SU-DHL-6 (cell line): Measurements from ENCODE around the gene DCAF5.

Experiments used
- H2AFZ ChIP-seq: fragments of 200-600 bp; sonication (generic); 2 replicates; pipeline ENCODE4 v1.6.1; 2014; ENCODE audit warnings: low read depth, mild to moderate bottlenecking, moderate library complexity, mixed read lengths, antibody characterized with exemption, low read length; ENCODE audit not compliant: severe bottlenecking
- H3F3A ChIP-seq: fragments of 200-600 bp; shearing (Covaris generic); 2 replicates; pipeline ENCODE4 v1.6.0; 2016; ENCODE audit warnings: antibody characterized with exemption, mild to moderate bottlenecking; ENCODE audit not compliant: insufficient read depth
- H3K27ac ChIP-seq: fragments of 200-600 bp; sonication (generic); 2 replicates; pipeline ENCODE4 v1.5.1; 2016; ENCODE audit warnings: low read depth, mild to moderate bottlenecking, low read length, moderate library complexity, mixed read lengths
- H3K27me3 ChIP-seq: fragments of 200-600 bp; sonication (generic), shearing (Covaris generic); 2 replicates; pipeline ENCODE4 v1.6.0; 2014; ENCODE audit warnings: mild to moderate bottlenecking, low read length
- H3K36me3 ChIP-seq: fragments of 200-600 bp; sonication (generic); 2 replicates; pipeline ENCODE4 v1.6.1; 2014; ENCODE audit warnings: mild to moderate bottlenecking, low read length, mixed read lengths
- H3K4me2 ChIP-seq: fragments of 300-600, 200-600 bp; shearing (Covaris generic), sonication (generic); 2 replicates; pipeline ENCODE4 v1.6.0; 2014; ENCODE audit warnings: low read length, low read depth, mild to moderate bottlenecking; ENCODE audit not compliant: poor library complexity, severe bottlenecking
- H3K4me3 ChIP-seq: fragments of 200-600 bp; sonication (generic); 2 replicates; pipeline ENCODE4 v1.5.1; 2014; ENCODE audit warnings: antibody characterized with exemption, low read length, mild to moderate bottlenecking, mixed read lengths; ENCODE audit not compliant: insufficient read depth, poor library complexity, severe bottlenecking
- H3K79me2 ChIP-seq: fragments of 200-600 bp; sonication (generic); 2 replicates; pipeline ENCODE4 v1.6.1; 2014; ENCODE audit warnings: mild to moderate bottlenecking, low read length, moderate library complexity; ENCODE audit not compliant: insufficient read depth
- H3K9ac ChIP-seq: fragments of 200-600 bp; sonication (generic); 2 replicates; pipeline ENCODE4 v1.7.0; 2014; ENCODE audit warnings: mild to moderate bottlenecking, low read length
- H3K9me2 ChIP-seq: fragments of 200-600 bp; sonication (generic); replicated peaks from 2 replicates; pipeline ENCODE4 v1.6.1; 2014; ENCODE audit warnings: low read length; ENCODE audit not compliant: insufficient read depth
- H3K9me3 ChIP-seq: fragments of 200-600 bp; sonication (generic); 2 replicates; pipeline ENCODE4 v1.6.1; 2014; ENCODE audit warnings: low read length, mixed read lengths; ENCODE audit not compliant: insufficient read depth
- H4K20me1 ChIP-seq: fragments of 200-600 bp; sonication (generic); 2 replicates; pipeline ENCODE4 v1.6.1; 2014; ENCODE audit warnings: low read depth, mild to moderate bottlenecking, antibody characterized with exemption, low read length, moderate library complexity, mixed read lengths
- EZH2phosphoT487 ChIP-seq: fragments of 200-600 bp; sonication (generic), shearing (Covaris generic); conservative IDR thresholded peaks from 2 replicates; pipeline ENCODE4 v1.6.1; 2018; ENCODE audit warnings: mild to moderate bottlenecking, antibody characterized with exemption, low read length, moderate library complexity, mixed read lengths
- TF ChIP-seq, protein P1 (sequence below): fragments of 200-600 bp; sonication (generic); IDR thresholded peaks from one replicate; pipeline ENCODE4 v1.5.1; 2017; ENCODE audit warnings: antibody characterized with exemption, mild to moderate bottlenecking, low read length, moderate library complexity; ENCODE audit not compliant: insufficient read depth, poor library complexity, severe bottlenecking

The DCAF5 gene

DNA sequence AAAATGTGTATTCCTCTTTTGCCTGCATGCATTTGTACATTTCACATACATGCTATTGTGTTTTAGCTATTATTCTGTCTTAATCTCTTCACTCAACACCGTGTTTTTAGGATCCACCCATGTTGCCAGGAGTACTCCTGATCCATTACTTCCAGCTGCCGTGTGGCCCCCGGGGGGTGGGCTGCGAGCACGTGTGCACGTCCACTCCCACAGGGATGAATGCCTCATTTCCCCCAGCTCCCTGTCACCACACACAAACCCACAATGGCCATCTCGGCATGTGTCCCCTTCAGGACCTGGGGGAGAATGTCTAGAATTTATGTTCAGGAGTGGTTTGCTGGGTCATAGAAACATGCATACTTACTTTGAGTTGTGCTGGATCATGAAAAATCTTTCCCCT is 111.1 kb downstream of the DCAF5 start:
- Histone ChIP-seq H4K20me1 (no peaks in the 10 kb centered on the region), H3K27me3 (no peaks in the 10 kb centered on the region), H2AFZ (no peak overlapping the region), H3K27ac (no peak overlapping the region), H3K4me3 (no peak overlapping the region), H3K9ac (no peak overlapping the region), H3K9me2 (no peaks in the 10 kb centered on the region), H3K36me3 (no peaks in the 10 kb centered on the region), H3K4me2 (no peak overlapping the region), H3K79me2 (no peaks in the 10 kb centered on the region), H3K9me3 (no peaks in the 10 kb centered on the region), H3F3A (no peaks in the 10 kb centered on the region)
- TF ChIP-seq EZH2phosphoT487 = no peak
- TF ChIP-seq, protein P1, sequence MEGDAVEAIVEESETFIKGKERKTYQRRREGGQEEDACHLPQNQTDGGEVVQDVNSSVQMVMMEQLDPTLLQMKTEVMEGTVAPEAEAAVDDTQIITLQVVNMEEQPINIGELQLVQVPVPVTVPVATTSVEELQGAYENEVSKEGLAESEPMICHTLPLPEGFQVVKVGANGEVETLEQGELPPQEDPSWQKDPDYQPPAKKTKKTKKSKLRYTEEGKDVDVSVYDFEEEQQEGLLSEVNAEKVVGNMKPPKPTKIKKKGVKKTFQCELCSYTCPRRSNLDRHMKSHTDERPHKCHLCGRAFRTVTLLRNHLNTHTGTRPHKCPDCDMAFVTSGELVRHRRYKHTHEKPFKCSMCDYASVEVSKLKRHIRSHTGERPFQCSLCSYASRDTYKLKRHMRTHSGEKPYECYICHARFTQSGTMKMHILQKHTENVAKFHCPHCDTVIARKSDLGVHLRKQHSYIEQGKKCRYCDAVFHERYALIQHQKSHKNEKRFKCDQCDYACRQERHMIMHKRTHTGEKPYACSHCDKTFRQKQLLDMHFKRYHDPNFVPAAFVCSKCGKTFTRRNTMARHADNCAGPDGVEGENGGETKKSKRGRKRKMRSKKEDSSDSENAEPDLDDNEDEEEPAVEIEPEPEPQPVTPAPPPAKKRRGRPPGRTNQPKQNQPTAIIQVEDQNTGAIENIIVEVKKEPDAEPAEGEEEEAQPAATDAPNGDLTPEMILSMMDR = no peak

DNA sequence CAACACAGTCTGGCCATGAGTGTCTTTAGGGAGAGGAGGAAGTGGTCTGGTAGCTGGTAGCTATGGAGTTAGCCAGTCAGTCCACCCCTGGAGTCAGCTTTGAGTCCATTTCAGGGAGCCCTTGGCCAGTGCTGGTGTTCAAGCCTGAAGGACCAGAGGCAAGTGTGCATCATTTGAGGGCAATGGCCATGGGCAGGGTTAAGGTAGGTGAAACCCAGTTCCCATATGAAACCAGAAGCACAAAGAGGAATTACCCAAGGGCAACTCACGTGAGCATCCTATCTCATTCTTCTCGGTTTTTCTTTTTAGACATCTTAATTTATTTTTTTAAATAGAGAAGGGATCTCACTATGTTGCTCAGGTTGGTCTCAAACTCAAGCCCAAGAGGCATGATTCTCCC is 112.6 kb downstream of the DCAF5 start:
- H3F3A ChIP-seq = no peaks in the 10 kb centered on the region
- no peak overlapping the region for H3K4me3 ChIP-seq
- H3K79me2 ChIP-seq = no peaks in the 10 kb centered on the region
- no peaks in the 10 kb centered on the region for H3K9me2 ChIP-seq
- TF ChIP-seq, protein P1 = no peak
- TF ChIP-seq EZH2phosphoT487 = no peak
- no peaks in the 10 kb centered on the region for H4K20me1 ChIP-seq
- no peak overlapping the region for H3K4me2 ChIP-seq
- H2AFZ ChIP-seq = no peak overlapping the region
- H3K27me3 ChIP-seq = no peaks in the 10 kb centered on the region
- no peaks in the 10 kb centered on the region for H3K9me3 ChIP-seq
- H3K27ac ChIP-seq = no peak overlapping the region
- no peak overlapping the region for H3K9ac ChIP-seq
- no peaks in the 10 kb centered on the region for H3K36me3 ChIP-seq

DNA sequence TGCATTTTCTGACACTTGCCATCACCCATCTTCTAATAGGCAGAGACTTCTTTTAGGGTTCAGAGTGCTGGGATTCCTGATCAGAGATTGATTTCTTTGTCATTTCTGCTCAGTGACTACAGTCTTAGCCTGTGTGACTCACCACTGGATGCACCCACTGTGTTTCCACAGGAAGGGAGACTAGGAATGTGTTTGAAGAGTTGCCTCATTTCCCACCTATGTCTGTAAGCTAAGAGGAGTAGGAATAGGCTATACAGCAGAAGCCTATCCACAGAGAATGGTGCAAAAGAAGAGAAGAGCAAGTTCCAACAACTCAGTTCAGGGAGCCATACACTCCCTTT is 113.7 kb downstream of the DCAF5 start:
- no peaks in the 10 kb centered on the region for H3K36me3 ChIP-seq
- no peaks in the 10 kb centered on the region for H3K27me3 ChIP-seq
- H3K9me2 ChIP-seq = no peaks in the 10 kb centered on the region
- no peak overlapping the region for H3K27ac ChIP-seq
- no peak overlapping the region for H2AFZ ChIP-seq
- no peaks in the 10 kb centered on the region for H3F3A ChIP-seq
- no peak overlapping the region for H3K9ac ChIP-seq
- no peaks in the 10 kb centered on the region for H4K20me1 ChIP-seq
- H3K4me2 ChIP-seq = no peak overlapping the region
- TF ChIP-seq EZH2phosphoT487 = no peak
- TF ChIP-seq, protein P1 = no peak
- no peaks in the 10 kb centered on the region for H3K79me2 ChIP-seq
- no peak overlapping the region for H3K4me3 ChIP-seq
- H3K9me3 ChIP-seq = no peaks in the 10 kb centered on the region
